ENCODE results near the gene FYN.

DNA sequence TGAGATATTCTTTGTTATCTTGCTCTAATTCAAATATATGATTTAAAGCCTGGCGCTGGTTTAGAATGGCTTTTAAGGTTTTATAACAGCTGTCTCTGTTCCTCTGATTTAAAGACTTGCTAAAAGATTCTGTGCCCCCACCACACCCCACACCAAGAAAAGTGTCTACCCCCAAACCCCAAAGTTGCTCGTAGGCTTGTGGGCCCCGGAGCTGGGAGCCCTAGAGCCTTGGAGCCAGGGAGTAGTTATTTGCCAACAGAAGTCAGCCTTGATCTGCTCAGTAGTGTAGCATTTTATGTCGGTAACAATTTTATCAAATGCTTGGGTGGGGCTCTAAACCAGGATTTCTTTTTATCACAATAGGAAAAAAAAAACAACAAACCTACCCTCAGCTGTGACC, 162.3 kb downstream of the FYN start:
- TF ChIP-seq, protein P1, sequence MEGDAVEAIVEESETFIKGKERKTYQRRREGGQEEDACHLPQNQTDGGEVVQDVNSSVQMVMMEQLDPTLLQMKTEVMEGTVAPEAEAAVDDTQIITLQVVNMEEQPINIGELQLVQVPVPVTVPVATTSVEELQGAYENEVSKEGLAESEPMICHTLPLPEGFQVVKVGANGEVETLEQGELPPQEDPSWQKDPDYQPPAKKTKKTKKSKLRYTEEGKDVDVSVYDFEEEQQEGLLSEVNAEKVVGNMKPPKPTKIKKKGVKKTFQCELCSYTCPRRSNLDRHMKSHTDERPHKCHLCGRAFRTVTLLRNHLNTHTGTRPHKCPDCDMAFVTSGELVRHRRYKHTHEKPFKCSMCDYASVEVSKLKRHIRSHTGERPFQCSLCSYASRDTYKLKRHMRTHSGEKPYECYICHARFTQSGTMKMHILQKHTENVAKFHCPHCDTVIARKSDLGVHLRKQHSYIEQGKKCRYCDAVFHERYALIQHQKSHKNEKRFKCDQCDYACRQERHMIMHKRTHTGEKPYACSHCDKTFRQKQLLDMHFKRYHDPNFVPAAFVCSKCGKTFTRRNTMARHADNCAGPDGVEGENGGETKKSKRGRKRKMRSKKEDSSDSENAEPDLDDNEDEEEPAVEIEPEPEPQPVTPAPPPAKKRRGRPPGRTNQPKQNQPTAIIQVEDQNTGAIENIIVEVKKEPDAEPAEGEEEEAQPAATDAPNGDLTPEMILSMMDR (conservative IDR thresholded peaks at IDR 0.05; ENCODE audit: low read depth, low read length), result no peak
- TF ChIP-seq EZH2 (IDR thresholded peaks at IDR 0.05; ENCODE audit: borderline replicate concordance, low read depth, low read length, poor library complexity, severe bottlenecking), result no peak
